ENCODE results near the gene TMEM132E. TPM values are rescaled to one million over a fixed set of nuclear protein-coding genes. Genes with fewer than 3 reads are reported as not detected.

The TMEM132E gene
- total and polyA plus RNA-seq, 2 of the 8 experiments (the other 6 are each of a cell fraction or from before 2014, with no cell fraction given) = 0.45 to 0.60 TPM

DNA sequence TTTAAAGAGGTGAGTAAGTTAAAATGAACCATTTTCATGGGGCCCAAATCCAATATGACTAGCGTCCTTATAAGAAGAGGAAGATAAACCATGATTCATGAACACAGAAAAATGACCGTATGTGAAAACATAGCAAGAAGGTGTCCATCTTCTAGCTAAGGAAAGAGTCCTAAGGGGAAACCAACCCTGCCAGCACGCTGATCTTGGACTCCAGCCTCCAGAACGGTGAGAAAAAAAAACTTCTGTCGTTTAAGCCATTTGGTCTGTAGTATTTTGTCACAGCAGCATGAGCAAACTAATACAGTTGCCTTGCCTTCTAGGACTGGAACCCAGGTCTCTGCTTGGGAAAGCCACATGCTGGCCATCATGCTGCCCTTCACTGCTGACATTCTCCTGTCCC lies 4.2 kb upstream of the TMEM132E start:
- no peak overlapping the region for H3K27ac ChIP-seq (ENCODE audit: low read depth, low read length)
- H3K4me1 ChIP-seq (replicated peaks in 1 of 4; ENCODE audit: control insufficient read depth in 3 of 4, insufficient read depth in 4 of 4, low read length in 3 of 4) = peaks cover 10 to 29% (median 21%) of the 10 kb centered on the region in 4 experiments
- H3K23ac ChIP-seq (ENCODE audit: insufficient read length) = no peak overlapping the region
- H2AFZ ChIP-seq (ENCODE audit: low read length) = no peak overlapping the region
- H3K9me3 ChIP-seq (ENCODE audit: insufficient read depth in 2 of 2, low read depth in 1 of 2, low read length in 1 of 2) = no peaks in the 10 kb centered on the region
- FAIRE-seq (no peak), DNase-seq (ENCODE audit: low read depth in 1 of 2, low spot score in 2 of 2) (no peak)
- no peak overlapping the region for H3K4ac ChIP-seq (replicated peaks; ENCODE audit: insufficient read length, low read depth, low read length)
- no peak overlapping the region for H2BK15ac ChIP-seq (ENCODE audit: low read length)
- H4K8ac ChIP-seq (ENCODE audit: extremely low read depth, insufficient read depth, low read length) = no peak overlapping the region
- no peak overlapping the region for H4K91ac ChIP-seq (replicated peaks; ENCODE audit: insufficient read length, low read length)
- 89% methylated on average over 5 of the region's 5 CpGs; no CpG with 5 or more reads in 1 of the 2 experiments for WGBS, 2 experiments (ENCODE audit: extremely low coverage in 1 of 2, insufficient coverage in 1 of 2, insufficient read length in 1 of 2, insufficient replicate concordance in 2 of 2, low coverage in 1 of 2, low lambda C conversion rate in 2 of 2, missing lambda C conversion rate in 1 of 2)
- ChIA-PET POLR2A (ENCODE audit: partially characterized antibody) (no interaction called here), CTCF (ENCODE audit: partially characterized antibody) (interaction anchor here (1.2 to 1.5 kb wide), 5 partner anchors 8 to 33 kb away, joined by 3 to 6 read pairs (median 3); no protein-coding TSS in a partner anchor)
- H3K23me2 ChIP-seq (ENCODE audit: low read depth, low read length) = peaks cover 16% of the 10 kb centered on the region; the same call in 1 of the 2 replicates
- H3K36me3 ChIP-seq (ENCODE audit: control insufficient read depth in 2 of 4, insufficient read depth in 4 of 4, low read length in 3 of 4) = peaks cover 0 to 4% (median 0%) of the 10 kb centered on the region in 4 experiments; a peak in 1 of 8 replicates
- H2BK12ac ChIP-seq (ENCODE audit: low read depth, low read length) = no peak overlapping the region
- no peak overlapping the region for H2BK20ac ChIP-seq (ENCODE audit: low read length)
- H4K5ac ChIP-seq (ENCODE audit: insufficient read length, low read depth, low read length) = no peak overlapping the region
- no peaks in the 10 kb centered on the region for H3K79me1 ChIP-seq (ENCODE audit: low read depth, low read length)
- no peak overlapping the region for H3K56ac ChIP-seq (replicated peaks; ENCODE audit: insufficient read length, low read depth, low read length)
- no peak overlapping the region for H3K4me2 ChIP-seq (ENCODE audit: insufficient read depth in 1 of 2, low read depth in 2 of 2, low read length in 2 of 2)
- H3K9ac ChIP-seq (replicated peaks in 1 of 4; ENCODE audit: extremely low read depth in 1 of 4, low read depth in 3 of 4, low read length in 3 of 4) = no peak overlapping the region
- H2AK5ac ChIP-seq (ENCODE audit: low read depth, low read length) = no peak overlapping the region
- H2BK5ac ChIP-seq (ENCODE audit: low read depth, low read length) = no peak overlapping the region
- no peak overlapping the region for H2BK120ac ChIP-seq (replicated peaks; ENCODE audit: low read depth, low read length)
- H3K4me3 ChIP-seq (ENCODE audit: extremely low read depth in 1 of 4, insufficient read depth in 2 of 4, low read depth in 3 of 4, low read length in 4 of 4) = no peak overlapping the region
- peaks cover 0 to 5% of the 10 kb centered on the region in 2 experiments for H4K20me1 ChIP-seq (replicated peaks in 1 of 2; ENCODE audit: control insufficient read depth in 1 of 2, insufficient read depth in 2 of 2, low read length in 2 of 2)
- no peaks in the 10 kb centered on the region for H3K79me2 ChIP-seq (ENCODE audit: control insufficient read depth in 1 of 2, insufficient read depth in 2 of 2, low read length in 2 of 2)
- H3K18ac ChIP-seq (ENCODE audit: extremely low read depth, low read length) = no peak overlapping the region
- peaks cover 27 to 61% (median 54%) of the 10 kb centered on the region in 4 experiments for H3K27me3 ChIP-seq (replicated peaks in 1 of 4; ENCODE audit: control insufficient read depth in 3 of 4, extremely low read depth in 1 of 4, insufficient read depth in 3 of 4, low read length in 3 of 4)
- H3K14ac ChIP-seq (ENCODE audit: insufficient read length) = no peak overlapping the region
- TF ChIP-seq FOSL1 (IDR thresholded peaks at IDR 0.05; ENCODE audit: insufficient read depth, low read depth, low read length) = no peak
- TF ChIP-seq RFX5 (IDR thresholded peaks at IDR 0.05; ENCODE audit: borderline replicate concordance, low read depth, low read length) = no peak

Measured in H1 (cell line).